Fibroblast of the aortic adventitia (primary cell): Measurements from ENCODE around the gene OPCML. TPM values are rescaled to one million over a fixed set of nuclear protein-coding genes. Genes with fewer than 3 reads are reported as not detected.

Source experiments
- DNase-seq: peaks from one replicate; pipeline ENCODE4 v3.0.0-alpha.2; 2010; ENCODE audit warnings: low read depth
- H3K4me3 ChIP-seq: 2 replicates; pipeline ENCODE4 v1.5.1; 2011; ENCODE audit warnings: low read depth, mild to moderate bottlenecking, control low read depth, low read length, moderate library complexity
- CTCF ChIP-seq: IDR thresholded peaks from 2 replicates; pipeline ENCODE4 v1.5.1; 2011; ENCODE audit warnings: mild to moderate bottlenecking, low read length, control low read depth, inconsistent platforms; ENCODE audit not compliant: insufficient read depth
- total RNA-seq: library from RNA; depleted of rRNA; stranded (reverse); fragments of >200 nt; gene quantifications from 2 replicates; pipeline ENCODE4 v1.2.3, GENCODE V29; 2012; ENCODE audit warnings: low replicate concordance

Gene OPCML
- total RNA-seq, 1 donor: 0.18 TPM

- no peak for DNase-seq
- TF ChIP-seq CTCF: no peak
- no peak overlapping the region for H3K4me3 ChIP-seq
Observed at GRCh38 chr11:132904607-132905006, 627.7 kb downstream of the OPCML start.

DNA sequence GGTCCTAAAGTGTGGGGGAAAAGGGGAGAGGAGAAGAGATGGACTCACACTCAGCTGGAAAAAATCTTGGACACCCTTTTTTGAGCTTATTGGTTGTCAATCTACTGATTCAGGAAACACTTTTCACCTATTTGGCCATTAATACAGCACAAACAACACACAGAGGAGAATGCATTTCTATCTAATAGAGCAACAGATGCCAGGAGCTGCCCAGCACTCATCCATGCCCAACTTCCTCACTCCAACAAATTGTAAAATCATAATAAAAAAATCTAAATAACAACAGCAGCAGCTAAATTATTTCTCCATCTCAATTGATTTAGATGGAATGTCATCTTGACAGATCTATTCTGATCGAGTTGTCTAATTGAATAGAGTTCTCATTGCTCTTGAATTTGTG, 628.2 kb downstream of the OPCML start:
- DNase-seq: no peak
- H3K4me3 ChIP-seq: no peak overlapping the region
- no peak for TF ChIP-seq CTCF

DNA sequence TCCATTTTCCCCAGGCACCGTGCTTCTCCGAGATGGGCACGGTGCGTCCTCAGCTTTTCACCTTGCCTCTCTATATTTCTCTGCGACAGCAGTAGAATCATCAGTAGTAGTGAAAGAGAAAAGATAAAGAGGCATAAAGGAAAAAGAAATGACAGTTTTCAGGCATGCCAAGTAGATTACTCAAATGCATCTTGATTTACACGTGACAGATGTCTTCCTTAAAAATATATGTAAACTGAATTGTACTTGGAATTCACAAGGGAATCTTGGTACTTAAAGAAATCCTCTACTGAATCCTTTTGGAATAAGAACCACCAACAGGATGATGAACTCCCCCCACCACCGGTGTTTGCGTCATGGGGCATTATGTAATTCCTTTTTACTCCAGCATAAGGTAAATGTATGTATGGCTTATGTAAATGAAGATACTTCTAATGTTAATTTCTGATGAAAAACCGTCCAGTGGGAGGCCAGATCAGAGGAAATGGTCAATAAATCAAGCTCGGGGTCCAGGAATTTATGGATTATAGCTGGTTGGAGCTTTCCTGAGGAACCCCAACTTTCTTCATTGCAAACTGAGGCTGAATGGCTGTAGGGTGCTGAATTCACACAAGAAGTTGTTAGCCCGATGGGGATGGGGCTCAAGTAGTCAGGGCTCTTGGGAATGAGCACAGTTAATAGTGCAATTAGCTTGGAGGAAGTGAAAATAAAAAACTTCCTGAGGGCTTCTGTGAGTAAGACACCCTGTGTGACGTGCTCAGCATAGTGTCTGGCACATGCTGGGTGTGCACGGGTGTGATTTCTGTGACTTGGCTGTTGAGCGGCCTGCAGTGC, 630.4 kb downstream of the OPCML start:
- no peak overlapping the region for H3K4me3 ChIP-seq
- DNase-seq: no peak
- TF ChIP-seq CTCF: no peak

DNA sequence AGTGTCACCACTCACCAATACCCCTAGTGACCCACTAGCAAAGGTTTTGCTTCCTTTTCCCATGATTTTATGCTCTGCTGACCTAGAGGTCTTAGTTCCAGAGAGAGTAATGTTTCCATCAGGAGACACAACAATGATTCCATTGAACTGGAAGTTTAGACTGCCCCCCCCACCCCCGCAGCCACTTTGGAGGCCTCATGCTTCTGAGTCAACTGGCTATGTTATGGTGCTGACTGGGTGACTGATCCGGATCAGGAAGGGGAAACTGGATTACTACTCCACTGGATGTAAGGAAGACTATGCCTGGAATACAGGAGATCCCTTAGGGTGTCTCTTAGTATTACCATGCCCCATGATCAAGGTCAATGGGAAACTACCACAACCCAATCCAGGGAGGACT, 633.6 kb downstream of the OPCML start:
- no peak for TF ChIP-seq CTCF
- DNase-seq: no peak
- H3K4me3 ChIP-seq: no peak overlapping the region

- TF ChIP-seq CTCF: no peak
- H3K4me3 ChIP-seq: no peak overlapping the region
- no peak for DNase-seq
Observed at GRCh38 chr11:132898021-132898420, 634.3 kb downstream of the OPCML start.

GRCh38 chr11:132895340-132895739, 637.0 kb downstream of the OPCML start:
- H3K4me3 ChIP-seq: no peak overlapping the region
- no peak for TF ChIP-seq CTCF
- DNase-seq: no peak

GRCh38 chr11:132894606-132895005, 637.7 kb downstream of the OPCML start:
- no peak overlapping the region for H3K4me3 ChIP-seq
- TF ChIP-seq CTCF: no peak
- no peak for DNase-seq
